Pancreas (tissue), 10 donors: ENCODE results near the gene BPTF. TPM values are rescaled to one million over a fixed set of nuclear protein-coding genes. Genes with fewer than 3 reads are reported as not detected.

Source experiments
- ATAC-seq, 4 donors: fragments of 200-7000 bp; cut with Tn5 transposase; one replicate each; pipeline versions ENCODE4 v1.8.0 to v1.9.1; 2020; ENCODE audit warnings: mild to moderate bottlenecking in 4 of 4, moderate library complexity in 4 of 4
- DNase-seq, 6 donors: peaks; one replicate each; pipeline ENCODE4 v3.0.0-alpha.2; 2020
- FAIRE-seq: peaks from 2 replicates; lab custom pipeline; 2012; peaks lifted over from hg19 to GRCh38; lab: Jason Lieb, UNC
- H3K27ac ChIP-seq, 4 donors: fragments of 200-600 bp; sonication (generic); 1 replicate in 3 of 4; 2 replicates in 1 of 4; pipeline versions ENCODE4 v1.5.0 to v1.8.0; 2020
- H3K27me3 ChIP-seq, 4 donors: fragments of 200-600 bp; one replicate each; pipeline ENCODE4 v1.8.0; 2021
- H3K36me3 ChIP-seq, 3 donors: fragments of 200-600 bp; sonication (generic) in 1 of 3; one replicate each; pipeline versions ENCODE4 v1.5.0 to v1.8.0; 2020 to 2021
- H3K4me1 ChIP-seq, 3 donors: fragments of 200-600 bp; one replicate each; pipeline ENCODE4 v1.8.0; 2021
- H3K4me3 ChIP-seq, 4 donors: fragments of 200-600 bp; sonication (generic) in 2 of 4; one replicate each; pipeline versions ENCODE4 v1.5.0 to v1.8.0; 2020 to 2021
- H3K9me3 ChIP-seq, 4 donors: fragments of 200-600 bp; one replicate each; pipeline ENCODE4 v1.8.0; 2021
- WGBS, 2 donors: extraction: QIAGEN DNeasy Blood & Tissue Kit; methylation state at CpG; one replicate each; pipeline ENCODE4 v1.1.7; 2013; 5-methylcytosine and 5-hydroxymethylcytosine counted together
- intact Hi-C, 3 donors: fragments of 100-400 bp; cut with DNase I; formaldehyde crosslinking; loops; one replicate each; pipeline versions ENCODE4 v1.11.1 to v1.14.2; 2022
- polyA plus RNA-seq, 2 donors: library from polyadenylated mRNA; stranded (reverse); fragments of 200-250 nt; gene quantifications; one replicate each; pipeline ENCODE4 v1.2.3, GENCODE V29; 2013
- total RNA-seq, 6 donors: library from RNA; stranded (reverse); fragmentation: NEBNext Ultra II Directional in 4 of 6; extraction: Animal tissue kit (Norgen Biotek cat#: 25700) in 4 of 6; gene quantifications; one replicate each; pipeline versions ENCODE4 v1.2.1 to v1.2.4, GENCODE V29; 2021 to 2023
- TF ChIP-seq, protein P1 (sequence below), 4 donors: fragments of 200-600 bp; sonication (generic) in 3 of 4; IDR thresholded peaks; one replicate each; pipeline versions ENCODE4 v1.5.0 to v1.8.0; 2021; ENCODE audit warnings: antibody characterized with exemption in 4 of 4
- donor health status: healthy with polysubstance abuse.
- donor health status: DM: no; HTN: no; CAD: no; lungs with moderate emphysema.
- donor health status: DM: no; HTN: no; CAD: no.
- donor health status: control.
- donor health status: control.
- donor health status: Bipolar disorder and iron deficiency.
- donor health status: DM: yes; HTN: yes; CAD: no.
- donor health status: DM: no; HTN: no; CAD: no.
- donor health status: DM: no; HTN: no; CAD: no.
- donor health status: DM: yes; HTN: yes; CAD: no.

BPTF gene
- total and polyA plus RNA-seq, 8 donors: 15.5 to 59.1 (median 34.1) TPM

- Histone ChIP-seq H3K4me1 (no peaks in the 10 kb centered on the region), H3K27me3 (no peaks in the 10 kb centered on the region), H3K9me3 (no peaks in the 10 kb centered on the region), H3K36me3 (no peaks in the 10 kb centered on the region), H3K4me3 (no peak overlapping the region), H3K27ac (no peak overlapping the region)
- FAIRE-seq (no peak), DNase-seq (no peak), ATAC-seq (no peak)
- 69 to 73% methylated on average over 8 of the region's 8 CpGs for WGBS, 2 donors
- intact Hi-C loops: no loop called here
- TF ChIP-seq, protein P1, sequence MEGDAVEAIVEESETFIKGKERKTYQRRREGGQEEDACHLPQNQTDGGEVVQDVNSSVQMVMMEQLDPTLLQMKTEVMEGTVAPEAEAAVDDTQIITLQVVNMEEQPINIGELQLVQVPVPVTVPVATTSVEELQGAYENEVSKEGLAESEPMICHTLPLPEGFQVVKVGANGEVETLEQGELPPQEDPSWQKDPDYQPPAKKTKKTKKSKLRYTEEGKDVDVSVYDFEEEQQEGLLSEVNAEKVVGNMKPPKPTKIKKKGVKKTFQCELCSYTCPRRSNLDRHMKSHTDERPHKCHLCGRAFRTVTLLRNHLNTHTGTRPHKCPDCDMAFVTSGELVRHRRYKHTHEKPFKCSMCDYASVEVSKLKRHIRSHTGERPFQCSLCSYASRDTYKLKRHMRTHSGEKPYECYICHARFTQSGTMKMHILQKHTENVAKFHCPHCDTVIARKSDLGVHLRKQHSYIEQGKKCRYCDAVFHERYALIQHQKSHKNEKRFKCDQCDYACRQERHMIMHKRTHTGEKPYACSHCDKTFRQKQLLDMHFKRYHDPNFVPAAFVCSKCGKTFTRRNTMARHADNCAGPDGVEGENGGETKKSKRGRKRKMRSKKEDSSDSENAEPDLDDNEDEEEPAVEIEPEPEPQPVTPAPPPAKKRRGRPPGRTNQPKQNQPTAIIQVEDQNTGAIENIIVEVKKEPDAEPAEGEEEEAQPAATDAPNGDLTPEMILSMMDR (IDR thresholded peaks at IDR 0.05): no peak
Measured at GRCh38 chr17:67982686-67983382, 157.5 kb downstream of the BPTF start.

DNA sequence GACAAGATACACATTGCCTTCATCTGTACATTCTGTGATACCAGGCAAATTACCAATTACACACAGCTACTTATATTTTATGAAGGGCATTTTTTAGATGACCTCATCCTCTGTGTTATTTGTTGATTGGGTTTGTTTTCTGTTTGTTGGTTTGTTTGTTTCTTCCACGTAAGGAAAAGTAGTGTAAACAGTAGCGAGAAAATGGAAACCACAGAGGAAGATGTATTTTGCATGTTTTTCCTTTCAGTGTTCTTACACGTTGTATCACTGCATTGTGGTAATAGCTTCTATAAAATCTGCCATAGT is 158.0 kb downstream of the BPTF start:
- ATAC-seq: no peak
- H3K27ac ChIP-seq: no peak overlapping the region
- no peaks in the 10 kb centered on the region for H3K27me3 ChIP-seq
- no peaks in the 10 kb centered on the region for H3K36me3 ChIP-seq
- H3K4me1 ChIP-seq: no peaks in the 10 kb centered on the region
- WGBS, 2 donors: 82 to 85% methylated on average over 3 of the region's 3 CpGs
- DNase-seq: no peak
- no peak for FAIRE-seq
- no peaks in the 10 kb centered on the region for H3K9me3 ChIP-seq
- no peak overlapping the region for H3K4me3 ChIP-seq
- TF ChIP-seq, protein P1 (IDR thresholded peaks at IDR 0.05): no peak
- intact Hi-C loops: no loop called here

GRCh38 chr17:67990909-67991308 is 165.6 kb downstream of the BPTF start:
- Histone ChIP-seq H3K27me3 (no peaks in the 10 kb centered on the region), H3K4me1 (peaks cover 7 to 9% (median 8%) of the 10 kb centered on the region in 3 donors), H3K9me3 (no peaks in the 10 kb centered on the region), H3K27ac (no peak overlapping the region), H3K4me3 (no peak overlapping the region), H3K36me3 (no peaks in the 10 kb centered on the region)
- FAIRE-seq: no peak
- intact Hi-C loops: no loop called here
- TF ChIP-seq, protein P1 (IDR thresholded peaks at IDR 0.05): no peak
- 95 to 98% methylated on average over 4 of the region's 4 CpGs for WGBS, 2 donors
- DNase-seq: no peak
- ATAC-seq: no peak

- H3K36me3 ChIP-seq: no peaks in the 10 kb centered on the region
- H3K27me3 ChIP-seq: no peaks in the 10 kb centered on the region
- ATAC-seq: peak; percentile 3 to 60 (median 46)
- no peaks in the 10 kb centered on the region for H3K9me3 ChIP-seq
- FAIRE-seq: no peak
- TF ChIP-seq, protein P1 (IDR thresholded peaks at IDR 0.05): no peak
- H3K4me1 ChIP-seq: peaks cover 7 to 9% (median 8%) of the 10 kb centered on the region in 3 donors
- intact Hi-C loops: no loop called here
- peak overlapping the region; percentile 35 to 70 (median 60) for H3K4me3 ChIP-seq
- peak overlapping the region; percentile 89 to 95 (median 92) for H3K27ac ChIP-seq
- 4 to 5% methylated on average over 18 of the region's 18 CpGs for WGBS, 2 donors
- peak in 1 of 6 donors; percentile 33 for DNase-seq
Measured at GRCh38 chr17:67992548-67993152, 167.3 kb downstream of the BPTF start.
